Liver (tissue), 3 donors: ENCODE results near the gene MERTK.

Experiments
- CTCF ChIP-seq: fragments of 150-350 bp; IDR thresholded peaks from 2 replicates; pipeline ENCODE4 v1.5.1; 2017; ENCODE audit warnings: improper control_type of control experiment, low read depth, low read length; ENCODE audit not compliant: missing input control
- EGR1 ChIP-seq, 2 donors: IDR thresholded peaks; 2 replicates each; pipeline ENCODE4 v1.6.1; 2016 to 2018; ENCODE audit warnings: antibody characterized with exemption in 2 of 2, low read depth in 2 of 2
- GABPA ChIP-seq, 2 donors: IDR thresholded peaks in 1 of 2; conservative IDR thresholded peaks in 1 of 2; 2 replicates each; pipeline ENCODE4 v1.6.1; 2016; ENCODE audit warnings: antibody characterized with exemption in 2 of 2, mild to moderate bottlenecking in 1 of 2, moderate library complexity in 1 of 2
- RAD21 ChIP-seq, 2 donors: IDR thresholded peaks; 2 replicates each; pipeline ENCODE4 v1.6.1; 2016; ENCODE audit warnings: antibody characterized with exemption in 2 of 2, mild to moderate bottlenecking in 2 of 2
- REST ChIP-seq: IDR thresholded peaks from 2 replicates; pipeline ENCODE4 v1.6.1; 2016; ENCODE audit warnings: antibody characterized with exemption, mild to moderate bottlenecking
- SP1 ChIP-seq: IDR thresholded peaks from 2 replicates; pipeline ENCODE4 v1.6.1; 2018; ENCODE audit warnings: antibody characterized with exemption, mild to moderate bottlenecking
- TAF1 ChIP-seq: conservative IDR thresholded peaks from 2 replicates; pipeline ENCODE4 v1.6.1; 2016; ENCODE audit warnings: antibody characterized with exemption, mild to moderate bottlenecking
- YY1 ChIP-seq: IDR thresholded peaks from 2 replicates; pipeline ENCODE4 v1.6.1; 2016; ENCODE audit warnings: antibody characterized with exemption, mild to moderate bottlenecking
- TF ChIP-seq, protein P1 (sequence below): IDR thresholded peaks from 2 replicates; pipeline ENCODE4 v1.6.1; 2016; ENCODE audit warnings: antibody characterized with exemption
- donor health status: healthy.
- donor health status: healthy.

- no peak for TF ChIP-seq TAF1
- TF ChIP-seq EGR1 (IDR thresholded peaks at IDR 0.05; ENCODE audit: low read depth in 2 of 2) = no peak
- no peak for TF ChIP-seq CTCF
- TF ChIP-seq, protein P1, sequence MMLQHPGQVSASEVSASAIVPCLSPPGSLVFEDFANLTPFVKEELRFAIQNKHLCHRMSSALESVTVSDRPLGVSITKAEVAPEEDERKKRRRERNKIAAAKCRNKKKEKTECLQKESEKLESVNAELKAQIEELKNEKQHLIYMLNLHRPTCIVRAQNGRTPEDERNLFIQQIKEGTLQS = no peak
- TF ChIP-seq GABPA (IDR thresholded peaks at IDR 0.05 in 1 of 2, conservative IDR thresholded peaks at IDR 0.05 in 1 of 2) = no peak
- TF ChIP-seq SP1 = no peak
- TF ChIP-seq REST = no peak
- TF ChIP-seq RAD21 (IDR thresholded peaks at IDR 0.05) = no peak
- TF ChIP-seq YY1 = no peak
Measured at GRCh38 chr2:111896024-111896423, 2.4 kb upstream of the MERTK start.
